HepG2 (cell line): Measurements from ENCODE around the gene OAF. TPM values are rescaled to one million over a fixed set of nuclear protein-coding genes. Genes with fewer than 3 reads are reported as not detected.

ENCODE experiments used
- AGO2 ChIP-seq: fragments of 200-400 bp; formaldehyde crosslinking; optimal IDR thresholded peaks from 2 replicates; pipeline ENCODE3; 2017; ENCODE audit warnings: mild to moderate bottlenecking, low read depth, low read length, moderate library complexity
- ARNT2 ChIP-seq: sonication (generic); formaldehyde crosslinking; IDR thresholded peaks from 2 replicates; pipeline ENCODE4 v1.8.0; 2022; ENCODE audit warnings: mild to moderate bottlenecking, low read depth, missing genetic modification reagents, moderate library complexity
- EP300 ChIP-seq, 3 experiments: sonication (generic) in 1 of 3; formaldehyde crosslinking in 1 of 3; IDR thresholded peaks; 2 replicates each; pipeline versions ENCODE4 v1.5.1 to v1.6.1; 2011 to 2020; ENCODE audit warnings: low read depth in 2 of 3, low read length in 2 of 3, borderline replicate concordance in 1 of 3, improper control_type of control experiment in 1 of 3, mild to moderate bottlenecking in 1 of 3, missing genetic modification reagents in 1 of 3, moderate library complexity in 1 of 3
- HDAC1 ChIP-seq: sonication (generic); formaldehyde crosslinking; IDR thresholded peaks from 2 replicates; pipeline ENCODE4 v1.5.1; 2020; ENCODE audit warnings: mild to moderate bottlenecking, missing genetic modification reagents
- KLF12 ChIP-seq: sonication (generic); formaldehyde crosslinking; IDR thresholded peaks from 2 replicates; pipeline ENCODE4 v1.4.0; 2020; ENCODE audit warnings: missing genetic modification reagents, borderline replicate concordance
- MTA3 ChIP-seq: sonication (generic); formaldehyde crosslinking; IDR thresholded peaks from 2 replicates; pipeline ENCODE4 v1.4.0; 2020; ENCODE audit warnings: missing genetic modification reagents
- SRSF9 ChIP-seq: fragments of 200-400 bp; formaldehyde crosslinking; IDR thresholded peaks from 2 replicates; pipeline ENCODE4 v1.6.1; 2018; ENCODE audit warnings: borderline replicate concordance, mild to moderate bottlenecking, low read depth, low read length; ENCODE audit not compliant: insufficient read depth, poor library complexity, severe bottlenecking
- ZNF564 ChIP-seq: sonication (generic); formaldehyde crosslinking; IDR thresholded peaks from 2 replicates; pipeline ENCODE4 v1.8.1; 2023; ENCODE audit warnings: mild to moderate bottlenecking, missing genetic modification reagents
- ZNF816 ChIP-seq: sonication (generic); formaldehyde crosslinking; IDR thresholded peaks from 2 replicates; pipeline ENCODE4 v1.8.0; 2022; ENCODE audit warnings: missing genetic modification reagents, mild to moderate bottlenecking, borderline replicate concordance
- polyA plus RNA-seq, 8 experiments: library from polyadenylated mRNA; depleted of rRNA in 3 of 8; stranded (reverse) in 7 of 8; unstranded in 1 of 8; fragments of >200 nt; fragmentation: Illumina TruSeq in 4 of 8; extraction: Trizol in 4 of 8; gene quantifications; 2 replicates each; pipeline versions ENCODE4 v1.2.1 to v1.2.3, GENCODE V29; 2011 to 2016; ENCODE audit warnings: low read depth in 4 of 8, missing spikeins in 1 of 8, mixed read lengths in 1 of 8; ENCODE audit not compliant: insufficient read depth in 1 of 8
- total RNA-seq, 5 experiments: library from RNA; depleted of rRNA; stranded (reverse); fragments of >200 nt; fragmentation: Illumina TruSeq; extraction: Trizol; gene quantifications; 2 replicates each; pipeline ENCODE4 v1.2.3, GENCODE V29; 2016; ENCODE audit warnings: low read depth in 1 of 5
- TF ChIP-seq, protein P1 (sequence below): sonication (generic); formaldehyde crosslinking; IDR thresholded peaks from 2 replicates; pipeline ENCODE4; 2020; ENCODE audit warnings: missing genetic modification reagents, mild to moderate bottlenecking, borderline replicate concordance
- TF ChIP-seq, protein P2 (sequence below): sonication (generic); formaldehyde crosslinking; IDR thresholded peaks from 2 replicates; pipeline ENCODE4 v1.5.0; 2020; ENCODE audit warnings: mild to moderate bottlenecking, missing genetic modification reagents
- TF ChIP-seq, protein P3 (sequence below): sonication (generic); formaldehyde crosslinking; IDR thresholded peaks from 2 replicates; pipeline ENCODE4 v1.8.1; 2023; ENCODE audit warnings: mild to moderate bottlenecking, inconsistent platforms, moderate library complexity, missing genetic modification reagents, borderline replicate concordance
- TF ChIP-seq, protein P4 (sequence below): sonication (generic); formaldehyde crosslinking; IDR thresholded peaks from 2 replicates; pipeline ENCODE4 v1.9.0; 2021; ENCODE audit warnings: mild to moderate bottlenecking, missing genetic modification reagents

OAF gene
- total and polyA plus RNA-seq, 2 of the 13 experiments (the other 11 are each of a cell fraction or from before 2014, with no cell fraction given) = 63.7 to 94.6 TPM

DNA sequence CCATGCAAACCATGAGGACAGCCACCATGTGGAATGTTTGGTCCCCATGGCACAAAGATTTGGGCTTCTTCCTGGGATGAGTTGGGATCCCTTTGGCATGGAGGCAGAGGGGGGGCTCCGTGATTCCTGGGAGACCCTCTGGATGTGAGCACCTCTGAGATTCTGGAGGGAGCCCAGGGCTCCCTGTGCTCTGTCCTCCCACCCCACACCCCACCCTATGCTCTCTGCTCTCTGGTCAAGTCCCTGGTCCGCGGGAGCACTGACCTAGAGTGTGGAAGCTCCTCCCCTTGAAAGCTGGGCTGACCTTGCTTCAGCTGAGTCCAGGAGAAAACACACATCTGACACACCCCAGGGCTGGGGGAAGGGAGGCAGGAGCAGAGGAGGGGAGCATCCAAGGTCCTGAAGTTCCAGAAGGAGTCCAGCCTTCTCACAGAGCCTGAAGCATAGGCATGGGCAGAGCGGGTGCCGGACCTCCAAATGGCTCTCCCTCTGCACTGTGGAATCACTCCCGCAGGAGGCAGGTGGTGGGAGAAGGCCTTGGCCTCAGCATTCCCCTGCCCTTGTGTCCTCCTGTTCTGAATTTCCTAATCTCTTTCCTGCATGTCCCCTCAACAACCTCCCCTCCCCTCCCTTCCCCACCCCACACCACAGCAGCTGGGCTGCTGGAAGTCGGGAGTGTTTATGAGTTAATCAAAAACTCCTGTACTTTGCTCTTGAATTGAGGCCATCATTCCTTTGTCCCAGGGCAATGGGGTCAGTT is 25.7 kb upstream of the OAF start (continued):
- TF ChIP-seq, protein P1, sequence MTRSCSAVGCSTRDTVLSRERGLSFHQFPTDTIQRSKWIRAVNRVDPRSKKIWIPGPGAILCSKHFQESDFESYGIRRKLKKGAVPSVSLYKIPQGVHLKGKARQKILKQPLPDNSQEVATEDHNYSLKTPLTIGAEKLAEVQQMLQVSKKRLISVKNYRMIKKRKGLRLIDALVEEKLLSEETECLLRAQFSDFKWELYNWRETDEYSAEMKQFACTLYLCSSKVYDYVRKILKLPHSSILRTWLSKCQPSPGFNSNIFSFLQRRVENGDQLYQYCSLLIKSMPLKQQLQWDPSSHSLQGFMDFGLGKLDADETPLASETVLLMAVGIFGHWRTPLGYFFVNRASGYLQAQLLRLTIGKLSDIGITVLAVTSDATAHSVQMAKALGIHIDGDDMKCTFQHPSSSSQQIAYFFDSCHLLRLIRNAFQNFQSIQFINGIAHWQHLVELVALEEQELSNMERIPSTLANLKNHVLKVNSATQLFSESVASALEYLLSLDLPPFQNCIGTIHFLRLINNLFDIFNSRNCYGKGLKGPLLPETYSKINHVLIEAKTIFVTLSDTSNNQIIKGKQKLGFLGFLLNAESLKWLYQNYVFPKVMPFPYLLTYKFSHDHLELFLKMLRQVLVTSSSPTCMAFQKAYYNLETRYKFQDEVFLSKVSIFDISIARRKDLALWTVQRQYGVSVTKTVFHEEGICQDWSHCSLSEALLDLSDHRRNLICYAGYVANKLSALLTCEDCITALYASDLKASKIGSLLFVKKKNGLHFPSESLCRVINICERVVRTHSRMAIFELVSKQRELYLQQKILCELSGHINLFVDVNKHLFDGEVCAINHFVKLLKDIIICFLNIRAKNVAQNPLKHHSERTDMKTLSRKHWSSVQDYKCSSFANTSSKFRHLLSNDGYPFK = peak; percentile 17; the same call in 1 of the 2 replicates
- TF ChIP-seq HDAC1 (CRISPR knock-in tag) = peak; percentile 73; the same call in 1 of the 2 replicates
- TF ChIP-seq AGO2 = no peak
- TF ChIP-seq, protein P2, sequence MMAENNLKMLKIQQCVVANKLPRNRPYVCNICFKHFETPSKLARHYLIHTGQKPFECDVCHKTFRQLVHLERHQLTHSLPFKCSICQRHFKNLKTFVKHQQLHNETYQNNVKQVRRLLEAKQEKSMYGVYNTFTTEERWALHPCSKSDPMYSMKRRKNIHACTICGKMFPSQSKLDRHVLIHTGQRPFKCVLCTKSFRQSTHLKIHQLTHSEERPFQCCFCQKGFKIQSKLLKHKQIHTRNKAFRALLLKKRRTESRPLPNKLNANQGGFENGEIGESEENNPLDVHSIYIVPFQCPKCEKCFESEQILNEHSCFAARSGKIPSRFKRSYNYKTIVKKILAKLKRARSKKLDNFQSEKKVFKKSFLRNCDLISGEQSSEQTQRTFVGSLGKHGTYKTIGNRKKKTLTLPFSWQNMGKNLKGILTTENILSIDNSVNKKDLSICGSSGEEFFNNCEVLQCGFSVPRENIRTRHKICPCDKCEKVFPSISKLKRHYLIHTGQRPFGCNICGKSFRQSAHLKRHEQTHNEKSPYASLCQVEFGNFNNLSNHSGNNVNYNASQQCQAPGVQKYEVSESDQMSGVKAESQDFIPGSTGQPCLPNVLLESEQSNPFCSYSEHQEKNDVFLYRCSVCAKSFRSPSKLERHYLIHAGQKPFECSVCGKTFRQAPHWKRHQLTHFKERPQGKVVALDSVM = peak; percentile 92
- 0 out of 2 replicates have a peak, but pooled peaks have one; percentile 54 for TF ChIP-seq KLF12 (CRISPR knock-in tag)
- TF ChIP-seq SRSF9 = no peak
- TF ChIP-seq, protein P3, sequence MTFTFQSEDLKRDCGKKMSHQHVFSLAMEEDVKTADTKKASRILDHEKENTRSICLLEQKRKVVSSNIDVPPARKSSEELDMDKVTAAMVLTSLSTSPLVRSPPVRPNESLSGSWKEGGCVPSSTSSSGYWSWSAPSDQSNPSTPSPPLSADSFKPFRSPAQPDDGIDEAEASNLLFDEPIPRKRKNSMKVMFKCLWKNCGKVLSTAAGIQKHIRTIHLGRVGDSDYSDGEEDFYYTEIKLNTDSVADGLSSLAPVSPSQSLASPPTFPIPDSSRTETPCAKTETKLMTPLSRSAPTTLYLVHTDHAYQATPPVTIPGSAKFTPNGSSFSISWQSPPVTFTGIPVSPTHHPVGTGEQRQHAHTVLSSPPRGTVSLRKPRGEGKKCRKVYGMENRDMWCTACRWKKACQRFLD (CRISPR knock-in tag) = no peak
- no peak for TF ChIP-seq MTA3 (CRISPR knock-in tag)
- peak; percentile 79; the same call in 1 of the 2 replicates for TF ChIP-seq ARNT2 (CRISPR knock-in tag)
- TF ChIP-seq, protein P4, sequence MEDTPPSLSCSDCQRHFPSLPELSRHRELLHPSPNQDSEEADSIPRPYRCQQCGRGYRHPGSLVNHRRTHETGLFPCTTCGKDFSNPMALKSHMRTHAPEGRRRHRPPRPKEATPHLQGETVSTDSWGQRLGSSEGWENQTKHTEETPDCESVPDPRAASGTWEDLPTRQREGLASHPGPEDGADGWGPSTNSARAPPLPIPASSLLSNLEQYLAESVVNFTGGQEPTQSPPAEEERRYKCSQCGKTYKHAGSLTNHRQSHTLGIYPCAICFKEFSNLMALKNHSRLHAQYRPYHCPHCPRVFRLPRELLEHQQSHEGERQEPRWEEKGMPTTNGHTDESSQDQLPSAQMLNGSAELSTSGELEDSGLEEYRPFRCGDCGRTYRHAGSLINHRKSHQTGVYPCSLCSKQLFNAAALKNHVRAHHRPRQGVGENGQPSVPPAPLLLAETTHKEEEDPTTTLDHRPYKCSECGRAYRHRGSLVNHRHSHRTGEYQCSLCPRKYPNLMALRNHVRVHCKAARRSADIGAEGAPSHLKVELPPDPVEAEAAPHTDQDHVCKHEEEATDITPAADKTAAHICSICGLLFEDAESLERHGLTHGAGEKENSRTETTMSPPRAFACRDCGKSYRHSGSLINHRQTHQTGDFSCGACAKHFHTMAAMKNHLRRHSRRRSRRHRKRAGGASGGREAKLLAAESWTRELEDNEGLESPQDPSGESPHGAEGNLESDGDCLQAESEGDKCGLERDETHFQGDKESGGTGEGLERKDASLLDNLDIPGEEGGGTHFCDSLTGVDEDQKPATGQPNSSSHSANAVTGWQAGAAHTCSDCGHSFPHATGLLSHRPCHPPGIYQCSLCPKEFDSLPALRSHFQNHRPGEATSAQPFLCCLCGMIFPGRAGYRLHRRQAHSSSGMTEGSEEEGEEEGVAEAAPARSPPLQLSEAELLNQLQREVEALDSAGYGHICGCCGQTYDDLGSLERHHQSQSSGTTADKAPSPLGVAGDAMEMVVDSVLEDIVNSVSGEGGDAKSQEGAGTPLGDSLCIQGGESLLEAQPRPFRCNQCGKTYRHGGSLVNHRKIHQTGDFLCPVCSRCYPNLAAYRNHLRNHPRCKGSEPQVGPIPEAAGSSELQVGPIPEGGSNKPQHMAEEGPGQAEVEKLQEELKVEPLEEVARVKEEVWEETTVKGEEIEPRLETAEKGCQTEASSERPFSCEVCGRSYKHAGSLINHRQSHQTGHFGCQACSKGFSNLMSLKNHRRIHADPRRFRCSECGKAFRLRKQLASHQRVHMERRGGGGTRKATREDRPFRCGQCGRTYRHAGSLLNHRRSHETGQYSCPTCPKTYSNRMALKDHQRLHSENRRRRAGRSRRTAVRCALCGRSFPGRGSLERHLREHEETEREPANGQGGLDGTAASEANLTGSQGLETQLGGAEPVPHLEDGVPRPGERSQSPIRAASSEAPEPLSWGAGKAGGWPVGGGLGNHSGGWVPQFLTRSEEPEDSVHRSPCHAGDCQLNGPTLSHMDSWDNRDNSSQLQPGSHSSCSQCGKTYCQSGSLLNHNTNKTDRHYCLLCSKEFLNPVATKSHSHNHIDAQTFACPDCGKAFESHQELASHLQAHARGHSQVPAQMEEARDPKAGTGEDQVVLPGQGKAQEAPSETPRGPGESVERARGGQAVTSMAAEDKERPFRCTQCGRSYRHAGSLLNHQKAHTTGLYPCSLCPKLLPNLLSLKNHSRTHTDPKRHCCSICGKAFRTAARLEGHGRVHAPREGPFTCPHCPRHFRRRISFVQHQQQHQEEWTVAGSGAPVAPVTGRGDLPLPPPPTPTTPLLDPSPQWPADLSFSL (CRISPR knock-in tag) = no peak
- peak; percentile 59; the same call in 1 of the 2 replicates for TF ChIP-seq ZNF564
- TF ChIP-seq EP300 (IDR thresholded peaks at IDR 0.05; ENCODE audit: low read depth in 2 of 2, low read length in 2 of 2) = peak in 1 of 2 experiments; percentile 67; a peak in 2 of 4 replicates
- TF ChIP-seq EP300 (CRISPR knock-in tag; IDR thresholded peaks at IDR 0.05; ENCODE audit: borderline replicate concordance) = peak; percentile 44; the same call in 1 of the 2 replicates
- TF ChIP-seq ZNF816 = no peak
